Right atrium auricular region (tissue), 2 donors: Measurements from ENCODE around the gene DPAGT1. TPM values are rescaled to one million over a fixed set of nuclear protein-coding genes. Genes with fewer than 3 reads are reported as not detected.

Experiments used
- DNase-seq: peaks from one replicate; pipeline ENCODE4 v3.0.0-alpha.2; 2019; ENCODE audit warnings: low spot score
- H3K27ac ChIP-seq, 2 donors: fragments of 200-600 bp; sonication (generic); 1 replicate in 1 of 2; 2 replicates in 1 of 2; pipeline ENCODE4 v1.5.1; 2016 to 2019
- H3K27me3 ChIP-seq, 2 donors: fragments of 200-600 bp; sonication (generic); one replicate each; pipeline versions ENCODE4 v1.5.1 to v1.6.0; 2017 to 2019
- H3K36me3 ChIP-seq: fragments of 200-600 bp; sonication (generic); one replicate; pipeline ENCODE4 v1.5.1; 2016
- H3K4me1 ChIP-seq, 2 donors: fragments of 200-600 bp; sonication (generic); one replicate each; pipeline versions ENCODE4 v1.5.1 to v1.6.0; 2017 to 2019
- H3K4me3 ChIP-seq, 2 donors: fragments of 200-600 bp; sonication (generic); 1 replicate in 1 of 2; 2 replicates in 1 of 2; pipeline ENCODE4 v1.5.1; 2017 to 2019; ENCODE audit warnings: mild to moderate bottlenecking in 1 of 2, moderate library complexity in 1 of 2
- H3K9me3 ChIP-seq, 2 donors: fragments of 200-600 bp; sonication (generic); one replicate each; pipeline ENCODE4 v1.5.1; 2019
- total RNA-seq, 2 donors: library from RNA; depleted of rRNA; stranded (reverse); fragments of >200 nt; gene quantifications; one replicate each; pipeline ENCODE4 v1.1.0, GENCODE V29; 2016
- TF ChIP-seq, protein P1 (sequence below), 2 donors: fragments of 200-600 bp; sonication (generic); IDR thresholded peaks; one replicate each; pipeline ENCODE4 v1.5.1; 2019; ENCODE audit warnings: antibody characterized with exemption in 2 of 2

DPAGT1 gene
- 10 to 100 TPM; 15.8 to 18.6 TPM for total RNA-seq

DNA sequence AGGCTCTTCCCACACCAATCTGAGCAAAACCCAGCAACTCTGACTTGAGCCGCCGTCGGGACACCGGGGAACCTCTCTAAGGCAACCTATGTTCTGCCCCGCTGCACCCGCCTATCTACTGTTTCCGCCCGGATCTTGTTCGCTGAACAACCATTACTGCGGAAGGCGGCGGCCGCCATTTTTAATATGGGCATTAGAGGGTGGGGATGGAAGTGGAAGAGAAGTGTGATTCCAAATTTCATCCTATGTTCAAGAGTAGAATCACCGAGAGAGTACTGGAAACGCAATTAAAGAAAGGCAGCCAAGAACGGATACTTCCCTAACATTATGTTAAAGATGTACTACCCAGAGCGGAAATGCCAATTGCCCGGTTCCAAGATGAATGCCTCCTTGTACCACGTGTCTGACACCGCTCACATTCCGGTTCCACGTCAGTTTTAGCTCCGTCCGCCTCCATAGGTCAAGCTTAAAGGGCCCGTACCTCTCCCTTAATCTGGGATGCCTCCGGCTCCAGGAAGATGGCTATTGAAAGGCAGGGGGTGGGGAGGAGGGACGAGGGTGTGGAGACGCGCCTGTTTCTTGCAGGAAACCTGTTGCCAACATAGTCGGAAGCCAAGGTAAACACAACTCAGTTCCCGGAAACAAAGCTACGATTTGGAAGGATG, at the start of gene DPAGT1:
Gene DPAGT1 (minus strand): TSS at position 95 of the 665 bp plus-strand sequence. CDS start 198 bp downstream, outside the sequence.
- H3K36me3 ChIP-seq, result peaks cover 12% of the 10 kb centered on the region
- TF ChIP-seq, protein P1, sequence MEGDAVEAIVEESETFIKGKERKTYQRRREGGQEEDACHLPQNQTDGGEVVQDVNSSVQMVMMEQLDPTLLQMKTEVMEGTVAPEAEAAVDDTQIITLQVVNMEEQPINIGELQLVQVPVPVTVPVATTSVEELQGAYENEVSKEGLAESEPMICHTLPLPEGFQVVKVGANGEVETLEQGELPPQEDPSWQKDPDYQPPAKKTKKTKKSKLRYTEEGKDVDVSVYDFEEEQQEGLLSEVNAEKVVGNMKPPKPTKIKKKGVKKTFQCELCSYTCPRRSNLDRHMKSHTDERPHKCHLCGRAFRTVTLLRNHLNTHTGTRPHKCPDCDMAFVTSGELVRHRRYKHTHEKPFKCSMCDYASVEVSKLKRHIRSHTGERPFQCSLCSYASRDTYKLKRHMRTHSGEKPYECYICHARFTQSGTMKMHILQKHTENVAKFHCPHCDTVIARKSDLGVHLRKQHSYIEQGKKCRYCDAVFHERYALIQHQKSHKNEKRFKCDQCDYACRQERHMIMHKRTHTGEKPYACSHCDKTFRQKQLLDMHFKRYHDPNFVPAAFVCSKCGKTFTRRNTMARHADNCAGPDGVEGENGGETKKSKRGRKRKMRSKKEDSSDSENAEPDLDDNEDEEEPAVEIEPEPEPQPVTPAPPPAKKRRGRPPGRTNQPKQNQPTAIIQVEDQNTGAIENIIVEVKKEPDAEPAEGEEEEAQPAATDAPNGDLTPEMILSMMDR (IDR thresholded peaks at IDR 0.05), result no peak
- peak within 1 kb of the TSS; percentile 87 to 93 for H3K27ac ChIP-seq
- no peaks in the 10 kb centered on the region for H3K27me3 ChIP-seq
- H3K4me3 ChIP-seq, result peak within 1 kb of the TSS; percentile 75 to 88
- DNase-seq, result peak; percentile 97
- H3K4me1 ChIP-seq, result peaks cover 0 to 39% of the 10 kb centered on the region in 2 donors
- no peaks in the 10 kb centered on the region for H3K9me3 ChIP-seq

DNA sequence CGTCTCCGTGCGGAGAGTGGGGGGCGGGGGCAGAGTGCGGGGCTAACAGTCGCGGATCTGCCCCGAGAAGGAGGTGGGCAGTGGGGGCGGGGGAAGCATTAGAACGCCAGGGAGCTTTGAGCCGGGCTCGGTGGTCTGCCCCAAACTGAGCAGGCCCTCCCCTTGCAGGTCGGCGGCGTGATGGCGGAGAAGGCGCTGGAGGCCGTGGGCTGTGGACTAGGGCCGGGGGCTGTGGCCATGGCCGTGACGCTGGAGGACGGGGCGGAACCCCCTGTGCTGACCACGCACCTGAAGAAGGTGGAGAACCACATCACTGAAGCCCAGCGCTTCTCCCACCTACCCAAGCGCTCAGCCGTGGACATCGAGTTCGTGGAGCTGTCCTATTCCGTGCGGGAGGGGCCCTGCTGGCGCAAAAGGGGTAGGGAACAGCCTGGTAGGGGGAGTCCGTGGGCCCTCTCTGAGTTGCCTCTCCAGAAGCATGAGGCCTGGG, 48.2 kb upstream of the DPAGT1 start:
- Histone ChIP-seq H3K27me3 (no peaks in the 10 kb centered on the region), H3K27ac (no peak overlapping the region), H3K9me3 (no peaks in the 10 kb centered on the region), H3K4me3 (peak overlapping the region; percentile 48 to 62), H3K4me1 (peaks cover 0 to 18% of the 10 kb centered on the region in 2 donors), H3K36me3 (no peaks in the 10 kb centered on the region)
- DNase-seq, result no peak
- TF ChIP-seq, protein P1 (IDR thresholded peaks at IDR 0.05), result no peak

DNA sequence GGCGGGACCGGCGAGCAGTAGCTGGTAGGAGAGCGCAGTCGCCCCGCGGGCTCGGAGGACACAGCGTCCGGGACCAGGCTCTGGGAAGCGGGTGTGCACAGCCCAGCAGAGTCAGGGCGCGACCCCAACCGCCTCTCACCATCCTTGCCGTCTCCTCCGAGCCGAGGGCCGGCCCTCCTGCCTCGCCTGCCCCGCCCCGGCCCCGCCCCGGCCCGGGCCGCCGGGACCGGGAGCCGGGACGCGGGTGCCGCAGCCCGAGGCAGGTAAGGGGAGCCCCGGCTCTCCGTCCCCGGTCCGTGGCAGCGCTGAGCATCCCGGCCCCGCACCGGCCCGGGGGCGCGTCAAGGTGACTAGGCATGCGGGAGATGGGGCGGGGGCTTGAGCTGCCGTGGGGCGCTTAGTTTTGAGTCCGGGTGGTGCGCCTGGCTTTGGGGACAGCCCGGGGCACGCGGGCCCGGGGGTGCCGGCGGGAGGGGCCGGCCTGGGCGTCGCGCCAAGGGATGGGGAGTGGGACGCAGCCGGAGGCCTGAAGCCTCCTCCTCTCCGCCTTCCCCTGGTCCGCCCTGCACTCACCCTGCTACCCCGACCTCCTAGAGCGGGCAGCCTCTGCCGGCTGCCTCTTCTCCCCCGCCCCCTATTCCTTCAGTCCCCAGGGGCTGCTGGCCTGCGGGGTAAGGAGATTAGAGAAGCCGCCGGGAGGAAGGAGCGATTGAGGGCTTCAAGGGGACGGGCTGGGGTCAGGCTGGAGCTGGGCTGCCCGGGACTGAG, 47.5 kb upstream of the DPAGT1 start, which contains the start of gene ABCG4:
Gene ABCG4 (plus strand): TSS at position 35 of the 768 bp plus-strand sequence. CDS start 914 bp downstream, outside the sequence.
- Histone ChIP-seq H3K27me3 (no peaks in the 10 kb centered on the region), H3K4me3 (peak within 1 kb of the TSS; percentile 48 to 62), H3K27ac (no peak within 1 kb of the TSS), H3K9me3 (no peaks in the 10 kb centered on the region), H3K4me1 (peaks cover 0 to 21% of the 10 kb centered on the region in 2 donors), H3K36me3 (no peaks in the 10 kb centered on the region)
- no peak for DNase-seq
- TF ChIP-seq, protein P1 (IDR thresholded peaks at IDR 0.05), result no peak

DNA sequence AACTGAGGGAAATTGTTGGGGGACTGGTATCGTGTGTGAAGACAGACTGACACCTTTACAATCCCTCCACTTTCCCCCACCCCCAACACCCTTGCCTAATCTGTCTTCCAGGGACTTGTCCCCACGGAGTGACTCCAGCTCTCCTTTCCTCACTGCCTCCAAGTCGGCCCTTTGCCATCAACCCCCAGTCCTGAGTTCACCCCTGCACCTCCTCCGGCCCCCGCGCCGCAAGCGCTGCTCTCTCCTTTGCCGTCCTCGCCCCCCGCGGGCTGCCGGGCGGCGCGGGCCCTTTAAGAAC, 47.0 kb upstream of the DPAGT1 start:
- Histone ChIP-seq H3K4me3 (peak overlapping the region; percentile 48 to 62), H3K36me3 (no peaks in the 10 kb centered on the region), H3K27ac (no peak overlapping the region), H3K4me1 (peaks cover 0 to 21% of the 10 kb centered on the region in 2 donors), H3K27me3 (no peaks in the 10 kb centered on the region), H3K9me3 (no peaks in the 10 kb centered on the region)
- TF ChIP-seq, protein P1 (IDR thresholded peaks at IDR 0.05), result no peak
- no peak for DNase-seq

DNA sequence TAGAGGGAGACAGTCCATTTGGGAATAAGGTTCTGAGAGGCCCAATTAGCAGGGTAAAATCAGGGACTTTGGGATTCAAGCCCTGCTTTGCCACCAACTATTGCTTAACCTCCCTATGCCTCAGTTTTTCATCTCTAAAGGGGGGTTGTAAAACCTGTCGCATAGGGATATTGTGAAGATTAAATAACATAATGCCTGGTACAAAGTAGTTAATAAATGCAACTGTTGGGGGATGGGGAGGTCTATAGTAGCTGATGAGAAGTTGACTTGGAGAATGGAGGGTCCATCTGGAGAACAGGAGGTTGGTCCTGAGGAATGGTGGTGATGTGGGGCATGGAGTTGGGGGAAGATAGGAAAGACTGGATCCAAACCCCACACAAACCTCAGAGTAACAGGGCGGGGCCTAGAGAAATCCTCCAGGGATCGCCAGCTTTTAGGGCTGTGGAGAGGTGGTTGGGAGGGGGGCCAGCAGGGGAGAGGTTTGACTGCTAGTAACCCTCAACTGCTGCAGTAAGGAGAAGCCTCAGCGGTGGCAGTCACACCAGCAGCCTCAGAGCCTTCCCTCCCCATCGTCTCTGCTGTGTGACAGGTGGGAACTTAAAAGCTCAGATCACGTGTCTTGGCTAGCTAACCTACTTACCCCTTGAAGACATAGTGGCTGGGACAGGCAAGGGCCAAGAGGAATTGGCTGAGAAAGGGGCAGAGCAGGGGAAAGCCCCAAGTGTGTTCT, 46.1 kb upstream of the DPAGT1 start:
- TF ChIP-seq, protein P1 (IDR thresholded peaks at IDR 0.05), result no peak
- Histone ChIP-seq H3K27ac (no peak overlapping the region), H3K4me3 (no peak overlapping the region), H3K4me1 (peaks cover 0 to 21% of the 10 kb centered on the region in 2 donors), H3K36me3 (no peaks in the 10 kb centered on the region), H3K27me3 (no peaks in the 10 kb centered on the region), H3K9me3 (no peaks in the 10 kb centered on the region)
- DNase-seq, result no peak
